WTC11 (cell line): ENCODE data around the gene LIN28A.

ENCODE experiments used
- CREB1 ChIP-seq: sonication (generic); formaldehyde crosslinking; IDR thresholded peaks from 2 replicates; pipeline ENCODE4 v1.8.0; 2023; ENCODE audit warnings: mild to moderate bottlenecking, missing genetic modification reagents
- ETV6 ChIP-seq: sonication (generic); formaldehyde crosslinking; IDR thresholded peaks from 2 replicates; pipeline ENCODE4 v1.8.1; 2022; ENCODE audit warnings: mild to moderate bottlenecking, missing genetic modification reagents
- FOXJ3 ChIP-seq: sonication (generic); formaldehyde crosslinking; IDR thresholded peaks from 2 replicates; pipeline ENCODE4 v1.9.0; 2021; ENCODE audit warnings: missing genetic modification reagents, mild to moderate bottlenecking, borderline replicate concordance
- JAZF1 ChIP-seq: fragments of 250-450 bp; sonication (Bioruptor Pico); IDR thresholded peaks from 2 replicates; pipeline ENCODE4 v1.9.0; 2021; ENCODE audit warnings: moderate library complexity, mild to moderate bottlenecking, inconsistent platforms
- MXD4 ChIP-seq: fragments of 250-450 bp; sonication (Bioruptor Pico); IDR thresholded peaks from 2 replicates; pipeline ENCODE4 v1.8.0; 2021; ENCODE audit warnings: mild to moderate bottlenecking, moderate library complexity, borderline replicate concordance
- SP1 ChIP-seq: sonication (generic); formaldehyde crosslinking; conservative IDR thresholded peaks from 2 replicates; pipeline ENCODE4 v1.8.1; 2022; ENCODE audit warnings: missing genetic modification reagents
- TF ChIP-seq, protein P1 (sequence below): fragments of 200-600 bp; IDR thresholded peaks from 2 replicates; pipeline ENCODE4 v1.8.0; 2022; ENCODE audit warnings: antibody characterized with exemption
- TF ChIP-seq, protein P2 (sequence below): sonication (generic); formaldehyde crosslinking; IDR thresholded peaks from 2 replicates; pipeline ENCODE4 v1.8.0; 2022; ENCODE audit warnings: missing genetic modification reagents
- TF ChIP-seq, protein P3 (sequence below): fragments of 250-450 bp; sonication (Bioruptor Pico); IDR thresholded peaks from 2 replicates; pipeline ENCODE4 v1.9.0; 2021; ENCODE audit warnings: mild to moderate bottlenecking, borderline replicate concordance
- TF ChIP-seq, protein P4 (sequence below): sonication (generic); formaldehyde crosslinking; conservative IDR thresholded peaks from 2 replicates; pipeline ENCODE4 v1.8.1; 2022; ENCODE audit warnings: mild to moderate bottlenecking, missing genetic modification reagents
- TF ChIP-seq, protein P5 (sequence below): sonication (generic); formaldehyde crosslinking; IDR thresholded peaks from 2 replicates; pipeline ENCODE4 v1.8.1; 2022; ENCODE audit warnings: low read depth, missing genetic modification reagents, borderline replicate concordance
- TF ChIP-seq, protein P6 (sequence below): sonication (generic); formaldehyde crosslinking; IDR thresholded peaks from 2 replicates; pipeline ENCODE4 v1.8.1; 2023; ENCODE audit warnings: mild to moderate bottlenecking, missing genetic modification reagents, moderate library complexity
- TF ChIP-seq, protein P7 (sequence below): sonication (generic); formaldehyde crosslinking; IDR thresholded peaks from 2 replicates; pipeline ENCODE4 v1.8.1; 2023; ENCODE audit warnings: mild to moderate bottlenecking, missing genetic modification reagents, moderate library complexity

DNA sequence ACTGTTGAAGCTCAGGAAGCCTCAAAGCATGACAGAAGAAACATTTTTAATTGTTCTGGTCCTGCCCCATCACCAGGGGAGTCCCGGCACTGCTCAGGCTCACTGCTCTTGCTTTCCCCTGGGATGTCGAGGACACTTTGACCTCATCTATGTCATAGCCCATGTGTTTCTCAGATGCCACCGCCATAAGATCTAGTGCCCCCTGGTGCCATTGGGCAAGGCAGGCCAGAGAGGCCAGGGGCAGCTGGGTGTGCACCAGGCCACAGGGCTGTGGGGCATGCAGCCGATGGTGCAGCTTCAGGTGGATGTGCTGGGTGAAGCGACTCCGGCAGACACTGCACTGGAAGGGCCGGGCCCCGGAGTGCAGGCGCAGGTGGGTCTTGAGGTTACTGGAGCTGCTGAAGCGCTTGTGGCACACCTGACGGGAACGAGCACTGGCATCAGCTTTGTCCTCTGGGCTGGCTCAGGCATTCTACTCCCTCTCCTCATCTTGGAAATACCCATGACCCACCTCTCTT lies 49.0 kb upstream of the LIN28A start:
- TF ChIP-seq, protein P1, sequence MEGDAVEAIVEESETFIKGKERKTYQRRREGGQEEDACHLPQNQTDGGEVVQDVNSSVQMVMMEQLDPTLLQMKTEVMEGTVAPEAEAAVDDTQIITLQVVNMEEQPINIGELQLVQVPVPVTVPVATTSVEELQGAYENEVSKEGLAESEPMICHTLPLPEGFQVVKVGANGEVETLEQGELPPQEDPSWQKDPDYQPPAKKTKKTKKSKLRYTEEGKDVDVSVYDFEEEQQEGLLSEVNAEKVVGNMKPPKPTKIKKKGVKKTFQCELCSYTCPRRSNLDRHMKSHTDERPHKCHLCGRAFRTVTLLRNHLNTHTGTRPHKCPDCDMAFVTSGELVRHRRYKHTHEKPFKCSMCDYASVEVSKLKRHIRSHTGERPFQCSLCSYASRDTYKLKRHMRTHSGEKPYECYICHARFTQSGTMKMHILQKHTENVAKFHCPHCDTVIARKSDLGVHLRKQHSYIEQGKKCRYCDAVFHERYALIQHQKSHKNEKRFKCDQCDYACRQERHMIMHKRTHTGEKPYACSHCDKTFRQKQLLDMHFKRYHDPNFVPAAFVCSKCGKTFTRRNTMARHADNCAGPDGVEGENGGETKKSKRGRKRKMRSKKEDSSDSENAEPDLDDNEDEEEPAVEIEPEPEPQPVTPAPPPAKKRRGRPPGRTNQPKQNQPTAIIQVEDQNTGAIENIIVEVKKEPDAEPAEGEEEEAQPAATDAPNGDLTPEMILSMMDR = no peak
- TF ChIP-seq MXD4 (CRISPR knock-in tag) (no peak), JAZF1 (CRISPR knock-in tag) (no peak), SP1 (no peak), FOXJ3 (CRISPR knock-in tag) (no peak), ETV6 (CRISPR knock-in tag) (no peak), CREB1 (CRISPR knock-in tag) (no peak)
- TF ChIP-seq, protein P2, sequence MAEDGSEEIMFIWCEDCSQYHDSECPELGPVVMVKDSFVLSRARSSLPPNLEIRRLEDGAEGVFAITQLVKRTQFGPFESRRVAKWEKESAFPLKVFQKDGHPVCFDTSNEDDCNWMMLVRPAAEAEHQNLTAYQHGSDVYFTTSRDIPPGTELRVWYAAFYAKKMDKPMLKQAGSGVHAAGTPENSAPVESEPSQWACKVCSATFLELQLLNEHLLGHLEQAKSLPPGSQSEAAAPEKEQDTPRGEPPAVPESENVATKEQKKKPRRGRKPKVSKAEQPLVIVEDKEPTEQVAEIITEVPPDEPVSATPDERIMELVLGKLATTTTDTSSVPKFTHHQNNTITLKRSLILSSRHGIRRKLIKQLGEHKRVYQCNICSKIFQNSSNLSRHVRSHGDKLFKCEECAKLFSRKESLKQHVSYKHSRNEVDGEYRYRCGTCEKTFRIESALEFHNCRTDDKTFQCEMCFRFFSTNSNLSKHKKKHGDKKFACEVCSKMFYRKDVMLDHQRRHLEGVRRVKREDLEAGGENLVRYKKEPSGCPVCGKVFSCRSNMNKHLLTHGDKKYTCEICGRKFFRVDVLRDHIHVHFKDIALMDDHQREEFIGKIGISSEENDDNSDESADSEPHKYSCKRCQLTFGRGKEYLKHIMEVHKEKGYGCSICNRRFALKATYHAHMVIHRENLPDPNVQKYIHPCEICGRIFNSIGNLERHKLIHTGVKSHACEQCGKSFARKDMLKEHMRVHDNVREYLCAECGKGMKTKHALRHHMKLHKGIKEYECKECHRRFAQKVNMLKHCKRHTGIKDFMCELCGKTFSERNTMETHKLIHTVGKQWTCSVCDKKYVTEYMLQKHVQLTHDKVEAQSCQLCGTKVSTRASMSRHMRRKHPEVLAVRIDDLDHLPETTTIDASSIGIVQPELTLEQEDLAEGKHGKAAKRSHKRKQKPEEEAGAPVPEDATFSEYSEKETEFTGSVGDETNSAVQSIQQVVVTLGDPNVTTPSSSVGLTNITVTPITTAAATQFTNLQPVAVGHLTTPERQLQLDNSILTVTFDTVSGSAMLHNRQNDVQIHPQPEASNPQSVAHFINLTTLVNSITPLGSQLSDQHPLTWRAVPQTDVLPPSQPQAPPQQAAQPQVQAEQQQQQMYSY (CRISPR knock-in tag) = no peak
- TF ChIP-seq, protein P3, sequence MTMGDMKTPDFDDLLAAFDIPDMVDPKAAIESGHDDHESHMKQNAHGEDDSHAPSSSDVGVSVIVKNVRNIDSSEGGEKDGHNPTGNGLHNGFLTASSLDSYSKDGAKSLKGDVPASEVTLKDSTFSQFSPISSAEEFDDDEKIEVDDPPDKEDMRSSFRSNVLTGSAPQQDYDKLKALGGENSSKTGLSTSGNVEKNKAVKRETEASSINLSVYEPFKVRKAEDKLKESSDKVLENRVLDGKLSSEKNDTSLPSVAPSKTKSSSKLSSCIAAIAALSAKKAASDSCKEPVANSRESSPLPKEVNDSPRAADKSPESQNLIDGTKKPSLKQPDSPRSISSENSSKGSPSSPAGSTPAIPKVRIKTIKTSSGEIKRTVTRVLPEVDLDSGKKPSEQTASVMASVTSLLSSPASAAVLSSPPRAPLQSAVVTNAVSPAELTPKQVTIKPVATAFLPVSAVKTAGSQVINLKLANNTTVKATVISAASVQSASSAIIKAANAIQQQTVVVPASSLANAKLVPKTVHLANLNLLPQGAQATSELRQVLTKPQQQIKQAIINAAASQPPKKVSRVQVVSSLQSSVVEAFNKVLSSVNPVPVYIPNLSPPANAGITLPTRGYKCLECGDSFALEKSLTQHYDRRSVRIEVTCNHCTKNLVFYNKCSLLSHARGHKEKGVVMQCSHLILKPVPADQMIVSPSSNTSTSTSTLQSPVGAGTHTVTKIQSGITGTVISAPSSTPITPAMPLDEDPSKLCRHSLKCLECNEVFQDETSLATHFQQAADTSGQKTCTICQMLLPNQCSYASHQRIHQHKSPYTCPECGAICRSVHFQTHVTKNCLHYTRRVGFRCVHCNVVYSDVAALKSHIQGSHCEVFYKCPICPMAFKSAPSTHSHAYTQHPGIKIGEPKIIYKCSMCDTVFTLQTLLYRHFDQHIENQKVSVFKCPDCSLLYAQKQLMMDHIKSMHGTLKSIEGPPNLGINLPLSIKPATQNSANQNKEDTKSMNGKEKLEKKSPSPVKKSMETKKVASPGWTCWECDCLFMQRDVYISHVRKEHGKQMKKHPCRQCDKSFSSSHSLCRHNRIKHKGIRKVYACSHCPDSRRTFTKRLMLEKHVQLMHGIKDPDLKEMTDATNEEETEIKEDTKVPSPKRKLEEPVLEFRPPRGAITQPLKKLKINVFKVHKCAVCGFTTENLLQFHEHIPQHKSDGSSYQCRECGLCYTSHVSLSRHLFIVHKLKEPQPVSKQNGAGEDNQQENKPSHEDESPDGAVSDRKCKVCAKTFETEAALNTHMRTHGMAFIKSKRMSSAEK (CRISPR knock-in tag) = no peak
- TF ChIP-seq, protein P4, sequence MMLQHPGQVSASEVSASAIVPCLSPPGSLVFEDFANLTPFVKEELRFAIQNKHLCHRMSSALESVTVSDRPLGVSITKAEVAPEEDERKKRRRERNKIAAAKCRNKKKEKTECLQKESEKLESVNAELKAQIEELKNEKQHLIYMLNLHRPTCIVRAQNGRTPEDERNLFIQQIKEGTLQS (CRISPR knock-in tag) = no peak
- TF ChIP-seq, protein P5, sequence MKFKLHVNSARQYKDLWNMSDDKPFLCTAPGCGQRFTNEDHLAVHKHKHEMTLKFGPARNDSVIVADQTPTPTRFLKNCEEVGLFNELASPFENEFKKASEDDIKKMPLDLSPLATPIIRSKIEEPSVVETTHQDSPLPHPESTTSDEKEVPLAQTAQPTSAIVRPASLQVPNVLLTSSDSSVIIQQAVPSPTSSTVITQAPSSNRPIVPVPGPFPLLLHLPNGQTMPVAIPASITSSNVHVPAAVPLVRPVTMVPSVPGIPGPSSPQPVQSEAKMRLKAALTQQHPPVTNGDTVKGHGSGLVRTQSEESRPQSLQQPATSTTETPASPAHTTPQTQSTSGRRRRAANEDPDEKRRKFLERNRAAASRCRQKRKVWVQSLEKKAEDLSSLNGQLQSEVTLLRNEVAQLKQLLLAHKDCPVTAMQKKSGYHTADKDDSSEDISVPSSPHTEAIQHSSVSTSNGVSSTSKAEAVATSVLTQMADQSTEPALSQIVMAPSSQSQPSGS (CRISPR knock-in tag) = no peak
- TF ChIP-seq, protein P6, sequence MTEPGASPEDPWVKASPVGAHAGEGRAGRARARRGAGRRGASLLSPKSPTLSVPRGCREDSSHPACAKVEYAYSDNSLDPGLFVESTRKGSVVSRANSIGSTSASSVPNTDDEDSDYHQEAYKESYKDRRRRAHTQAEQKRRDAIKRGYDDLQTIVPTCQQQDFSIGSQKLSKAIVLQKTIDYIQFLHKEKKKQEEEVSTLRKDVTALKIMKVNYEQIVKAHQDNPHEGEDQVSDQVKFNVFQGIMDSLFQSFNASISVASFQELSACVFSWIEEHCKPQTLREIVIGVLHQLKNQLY = no peak
- TF ChIP-seq, protein P7, sequence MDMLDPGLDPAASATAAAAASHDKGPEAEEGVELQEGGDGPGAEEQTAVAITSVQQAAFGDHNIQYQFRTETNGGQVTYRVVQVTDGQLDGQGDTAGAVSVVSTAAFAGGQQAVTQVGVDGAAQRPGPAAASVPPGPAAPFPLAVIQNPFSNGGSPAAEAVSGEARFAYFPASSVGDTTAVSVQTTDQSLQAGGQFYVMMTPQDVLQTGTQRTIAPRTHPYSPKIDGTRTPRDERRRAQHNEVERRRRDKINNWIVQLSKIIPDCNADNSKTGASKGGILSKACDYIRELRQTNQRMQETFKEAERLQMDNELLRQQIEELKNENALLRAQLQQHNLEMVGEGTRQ (CRISPR knock-in tag) = no peak
